Lung (tissue), 12 donors: Measurements from ENCODE around the gene CDC37L1. TPM values are rescaled to one million over a fixed set of nuclear protein-coding genes. Genes with fewer than 3 reads are reported as not detected.
"Not testable (repeated sequence)": the region's sequence is repeated elsewhere in the genome, so short reads cannot be mapped to it uniquely, and the experiment has no call there.

Source experiments
- ATAC-seq: fragments of 200-7000 bp; cut with Tn5 transposase; one replicate; pipeline ENCODE4 v1.9.1; 2020; ENCODE audit warnings: moderate number of reproducible peaks; ENCODE audit not compliant: insufficient read depth, low FRiP score
- DNase-seq, 3 donors: peaks; one replicate each; pipeline ENCODE4 v3.0.0-alpha.2; 2013 to 2017
- H3K27ac ChIP-seq, 2 donors: one replicate each; pipeline ENCODE4 v1.5.1; 2013; ENCODE audit warnings: mild to moderate bottlenecking in 2 of 2, moderate library complexity in 2 of 2, control low read depth in 1 of 2, inconsistent platforms in 1 of 2, low read depth in 1 of 2, low read length in 1 of 2
- H3K27me3 ChIP-seq, 3 donors: one replicate each; pipeline ENCODE4 v1.5.1; 2013; ENCODE audit warnings: low read length in 2 of 3; ENCODE audit not compliant: control insufficient read depth in 3 of 3, insufficient read depth in 3 of 3
- H3K36me3 ChIP-seq, 4 donors: one replicate each; pipeline ENCODE4 v1.5.1; 2013; ENCODE audit warnings: low read length in 4 of 4, mild to moderate bottlenecking in 1 of 4, moderate library complexity in 1 of 4; ENCODE audit not compliant: control insufficient read depth in 4 of 4, insufficient read depth in 4 of 4
- H3K4me1 ChIP-seq, 5 donors: one replicate each; pipeline ENCODE4 v1.5.1; 2013; ENCODE audit warnings: low read length in 5 of 5, mild to moderate bottlenecking in 2 of 5, moderate library complexity in 1 of 5; ENCODE audit not compliant: control insufficient read depth in 5 of 5, insufficient read depth in 5 of 5
- H3K4me3 ChIP-seq: one replicate; pipeline ENCODE4 v1.5.1; 2013; ENCODE audit warnings: mild to moderate bottlenecking, control low read depth, moderate library complexity
- H3K9ac ChIP-seq, 2 donors: one replicate each; pipeline ENCODE4 v1.5.1; 2013; ENCODE audit warnings: low read length in 2 of 2, control low read depth in 1 of 2; ENCODE audit not compliant: insufficient read depth in 1 of 2
- H3K9me3 ChIP-seq, 4 donors: one replicate each; pipeline ENCODE4 v1.5.1; 2013; ENCODE audit warnings: low read length in 3 of 4, mild to moderate bottlenecking in 1 of 4, moderate library complexity in 1 of 4; ENCODE audit not compliant: control insufficient read depth in 4 of 4, insufficient read depth in 3 of 4
- CTCF ChIP-seq: IDR thresholded peaks from 2 replicates; pipeline ENCODE4 v1.5.1; 2012; ENCODE audit warnings: mild to moderate bottlenecking; ENCODE audit errors: control extremely low read depth, extremely low read depth
- WGBS, 2 donors: extraction: QIAGEN DNeasy Blood & Tissue Kit; methylation state at CpG; one replicate each; pipeline ENCODE4 v1.1.7; 2013; 5-methylcytosine and 5-hydroxymethylcytosine counted together
- polyA plus RNA-seq, 2 donors: library from polyadenylated mRNA; stranded (reverse); fragments of 200-250 nt; gene quantifications; one replicate each; pipeline ENCODE4 v1.2.1, GENCODE V29; 2013
- total RNA-seq, 2 donors: library from RNA; depleted of rRNA in 1 of 2; stranded (reverse); fragments of >200 nt in 1 of 2; gene quantifications; one replicate each; pipeline ENCODE4 v1.2.1, GENCODE V29; 2014 to 2021
- donor health status: control.
- donor health status: control.
- donor health status: Bipolar disorder and iron deficiency.
- donor health status: healthy.
- donor health status: DM: yes; HTN: yes; CAD: no.

CDC37L1 gene
- total and polyA plus RNA-seq, 4 donors: 9.3 to 30.7 (median 14.1) TPM

GRCh38 chr9:4750023-4750673 is 70.8 kb downstream of the CDC37L1 start:
- H3K9me3 ChIP-seq: no peaks in the 10 kb centered on the region
- WGBS, 2 donors: 36 to 51% methylated on average over 8 of the region's 8 CpGs
- no peak overlapping the region for H3K4me3 ChIP-seq

GRCh38 chr9:4754530-4754929 is 75.2 kb downstream of the CDC37L1 start:
- not testable (repeated sequence) for H3K9ac ChIP-seq, H3K27me3 ChIP-seq, H3K27ac ChIP-seq, H3K9me3 ChIP-seq, ATAC-seq, DNase-seq, H3K4me1 ChIP-seq, H3K4me3 ChIP-seq, H3K36me3 ChIP-seq

More at GRCh38 chr9:4750023-4750673, 70.8 kb downstream of the CDC37L1 start:
- TF ChIP-seq CTCF: peak; percentile 35
- ATAC-seq: peak; percentile 27
- peak in 2 of 3 donors; percentile 65 to 66 for DNase-seq
- Histone ChIP-seq H3K9ac (no peak overlapping the region), H3K36me3 (no peaks in the 10 kb centered on the region), H3K4me1 (no peaks in the 10 kb centered on the region), H3K27me3 (no peaks in the 10 kb centered on the region), H3K27ac (no peak overlapping the region)

- ATAC-seq: no peak
- no peak for TF ChIP-seq CTCF
- H3K9ac ChIP-seq: no peak overlapping the region
- 60 to 63% methylated on average over 5 of the region's 5 CpGs for WGBS, 2 donors
- H3K27me3 ChIP-seq: no peaks in the 10 kb centered on the region
- H3K27ac ChIP-seq: no peak overlapping the region
- H3K9me3 ChIP-seq: no peaks in the 10 kb centered on the region
- no peak for DNase-seq
- no peak overlapping the region for H3K4me3 ChIP-seq
- no peaks in the 10 kb centered on the region for H3K4me1 ChIP-seq
- H3K36me3 ChIP-seq: no peaks in the 10 kb centered on the region
These were observed 75.7 kb downstream of the CDC37L1 start for GRCh38 chr9:4755026-4755609.

GRCh38 chr9:4756420-4756819 is 77.1 kb downstream of the CDC37L1 start:
- H3K9ac ChIP-seq: no peak overlapping the region
- no peaks in the 10 kb centered on the region for H3K4me1 ChIP-seq
- H3K9me3 ChIP-seq: no peaks in the 10 kb centered on the region
- no peak for TF ChIP-seq CTCF
- no peak for ATAC-seq
- H3K27ac ChIP-seq: no peak overlapping the region
- WGBS, 2 donors: 75 to 81% methylated on average over 4 of the region's 4 CpGs
- no peaks in the 10 kb centered on the region for H3K27me3 ChIP-seq
- DNase-seq: peak in 2 of 3 donors; percentile 2 to 34
- H3K4me3 ChIP-seq: no peak overlapping the region
- H3K36me3 ChIP-seq: no peaks in the 10 kb centered on the region

Other genes starting within 250 kb of the CDC37L1 start
- gene SLC1A1, start 189.1 kb upstream of the CDC37L1 start, total RNA-seq: 10 to 100 TPM in 1 of 2 donors, 1 to 10 TPM in 1; 5.3 to 13.8 TPM
- gene SLC1A1, start 189.1 kb upstream of the CDC37L1 start, polyA plus RNA-seq: 1 to 10 TPM; 5.1 to 5.6 TPM
- gene PLPP6, start 17.3 kb upstream of the CDC37L1 start, total RNA-seq: 1 to 10 TPM; 6.2 to 6.9 TPM
- 1 to 10 TPM; 3.8 to 4.2 TPM for gene PLPP6, start 17.3 kb upstream of the CDC37L1 start, polyA plus RNA-seq
- gene SPATA6L, start 13.1 kb upstream of the CDC37L1 start, total RNA-seq: 10 to 100 TPM; 18.2 to 25.6 TPM
- 1 to 10 TPM; 2.1 to 4.6 TPM for gene SPATA6L, start 13.1 kb upstream of the CDC37L1 start, polyA plus RNA-seq
- gene AK3, start 61.6 kb downstream of the CDC37L1 start, total RNA-seq: 10 to 100 TPM; 38.7 to 62.7 TPM
- gene AK3, start 61.6 kb downstream of the CDC37L1 start, polyA plus RNA-seq: 10 to 100 TPM; 22.4 to 24.9 TPM
- 10 to 100 TPM; 27.7 to 62.2 TPM for gene RCL1, start 113.4 kb downstream of the CDC37L1 start, total RNA-seq
- 10 to 100 TPM; 14.8 to 19.1 TPM for gene RCL1, start 113.4 kb downstream of the CDC37L1 start, polyA plus RNA-seq